GM19328 (cell line): ENCODE data around the gene TMEM117.
A peak's percentile ranks its signal among the peaks of the same experiment; 100 is the strongest.

Experiments used
- ATAC-seq: cut with Tn5 transposase; IDR thresholded peaks from one replicate; pipeline ENCODE4 v1.9.1; 2021; ENCODE audit warnings: mild to moderate bottlenecking, moderate library complexity; ENCODE audit not compliant: unreplicated experiment

Gene TMEM117

DNA sequence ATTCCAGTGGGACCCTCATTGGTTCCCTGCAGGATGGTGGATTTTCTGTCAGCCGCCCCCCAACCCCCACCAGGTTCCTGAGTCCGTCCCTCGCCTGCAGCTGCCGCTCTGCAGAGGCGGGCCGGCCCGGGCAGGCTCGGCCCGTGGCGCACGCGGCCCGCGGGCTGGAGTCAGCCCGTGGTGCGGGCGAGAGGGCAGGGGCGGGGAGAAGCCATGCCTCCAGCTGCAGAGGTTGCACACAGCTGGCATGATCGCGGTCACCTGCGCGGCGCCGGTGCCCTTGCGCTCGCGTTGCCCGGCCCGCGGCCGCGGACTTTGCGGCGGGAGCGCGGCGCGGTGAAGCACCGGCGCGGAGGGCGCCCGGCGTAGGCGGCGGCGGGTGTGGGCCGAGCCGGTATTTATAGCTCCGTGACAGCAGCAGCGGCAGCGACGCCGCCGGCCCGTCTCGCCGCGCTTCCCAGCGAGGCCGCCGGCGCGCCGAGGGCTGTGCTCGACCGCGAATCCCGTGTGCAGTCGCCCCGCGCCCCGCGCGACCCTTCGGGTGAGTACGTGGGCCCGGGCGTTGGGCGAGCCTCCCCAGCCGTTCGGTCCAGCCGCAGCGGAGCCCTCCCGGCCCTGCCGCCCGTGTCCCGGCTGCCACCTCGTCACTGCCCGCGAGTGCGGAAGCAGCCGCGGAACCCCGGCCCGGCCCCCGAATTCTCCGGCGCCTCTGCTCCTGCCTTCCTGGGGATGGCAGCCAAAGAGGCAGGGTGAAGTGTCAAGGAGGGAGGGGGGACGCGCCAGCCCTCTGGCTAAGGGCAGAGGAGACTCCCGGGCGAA is at the start of gene TMEM117:
Gene TMEM117 (plus strand): TSS at position 426 of the 819 bp plus-strand sequence.
- peak; percentile 71 for ATAC-seq

GRCh38 chr12:43786899-43787693 is 48.8 kb upstream of the TMEM117 start:
- no peak for ATAC-seq

DNA sequence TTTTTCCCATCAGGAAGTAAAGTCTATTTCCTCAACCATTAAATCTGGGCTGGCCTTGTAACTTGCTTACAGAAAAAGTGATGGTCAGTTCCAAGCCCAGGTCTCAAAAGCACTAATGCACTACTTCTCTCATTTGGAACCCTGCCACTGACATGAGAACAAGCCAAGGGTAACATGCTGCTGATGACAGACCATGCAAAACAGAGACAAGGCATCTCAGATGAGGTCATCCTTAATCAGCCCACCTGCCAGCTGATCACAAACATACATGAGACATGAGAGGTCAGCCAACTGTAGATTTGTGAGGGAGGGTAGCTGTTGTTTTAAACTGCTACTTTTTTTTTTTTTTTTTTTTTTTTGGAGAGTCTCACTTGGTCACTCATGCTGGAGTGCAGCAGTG is 45.9 kb upstream of the TMEM117 start:
- ATAC-seq: no peak

GRCh38 chr12:43795716-43796280 is 40.1 kb upstream of the TMEM117 start:
- ATAC-seq: no peak

DNA sequence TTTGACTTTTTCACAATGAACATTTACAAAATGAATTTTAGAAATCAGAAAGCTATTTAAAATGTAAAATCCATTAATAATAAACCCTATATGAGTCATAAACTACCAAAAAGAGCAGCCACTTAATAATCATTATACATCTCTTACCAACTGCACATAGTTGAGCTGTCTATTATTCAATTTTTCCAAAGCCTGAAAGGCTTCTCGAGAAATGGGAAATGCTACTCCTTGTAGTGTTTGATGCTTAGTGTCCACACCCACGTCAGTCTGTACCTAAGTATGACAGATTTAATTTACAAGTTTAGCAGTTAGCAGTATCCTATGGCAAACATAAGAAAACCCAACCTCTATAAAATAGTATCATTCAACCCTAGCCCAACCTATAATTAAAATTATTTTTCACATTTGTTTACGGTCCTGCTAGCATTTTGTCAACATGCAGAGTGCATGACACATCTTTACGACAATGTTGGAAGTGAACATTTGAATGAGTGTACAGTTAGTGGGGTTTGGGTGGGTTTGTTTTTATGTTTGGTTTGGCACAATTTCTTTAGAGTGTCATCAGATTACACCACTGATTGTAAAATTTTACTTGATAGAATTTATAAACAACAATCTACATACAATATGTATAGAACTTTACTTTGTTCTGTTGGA is 38.2 kb upstream of the TMEM117 start:
- no peak for ATAC-seq

GRCh38 chr12:43805149-43805859 is 30.6 kb upstream of the TMEM117 start:
- ATAC-seq: no peak

DNA sequence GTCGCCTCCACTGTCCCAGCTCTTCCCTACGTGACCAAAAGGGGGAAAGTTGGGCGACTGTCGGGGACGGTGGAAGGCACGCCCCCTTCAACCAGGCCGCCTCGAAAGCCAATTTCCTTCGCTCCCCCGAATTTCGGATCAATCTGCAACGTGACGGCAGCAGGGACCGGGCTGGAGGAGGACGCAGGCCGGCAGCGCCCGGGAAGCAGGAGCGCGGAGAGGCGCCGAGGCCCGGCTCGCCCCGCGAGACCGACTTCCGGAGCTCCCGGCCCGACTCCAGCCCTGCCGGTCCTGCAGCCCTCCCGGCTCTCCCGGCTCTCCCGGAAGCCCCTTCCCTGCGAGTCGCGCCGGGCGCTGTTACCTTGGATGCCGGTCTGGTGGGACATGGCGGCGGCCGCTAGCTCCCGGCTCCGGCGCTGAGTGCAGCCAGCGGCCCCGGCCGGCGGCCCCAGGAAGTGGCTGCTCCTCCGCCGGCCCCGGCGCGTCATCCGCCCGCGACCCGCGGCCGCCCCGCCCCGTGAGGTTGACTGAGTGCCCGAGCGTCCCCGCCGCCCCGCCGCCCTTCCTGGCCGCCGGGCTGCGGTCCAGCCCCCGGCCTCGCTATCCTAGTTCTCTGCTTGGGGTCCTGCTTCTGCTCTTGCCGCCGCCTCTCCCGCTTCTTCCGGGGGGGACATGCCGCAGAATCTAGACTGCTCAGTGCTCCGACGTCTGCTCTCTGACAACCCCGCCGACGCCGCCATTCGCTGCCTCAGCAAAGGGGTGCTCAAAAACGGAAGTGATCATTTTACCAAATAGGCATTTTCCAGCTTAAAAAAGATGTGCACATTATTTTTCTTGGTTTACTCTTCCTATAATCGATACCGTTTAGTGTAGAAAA is 29.8 kb upstream of the TMEM117 start, which contains the start of gene TWF1:
Gene TWF1 (minus strand): TSS at position 458 of the 877 bp plus-strand sequence. CDS start 72 bp downstream, at position 386.
- peak; percentile 95 for ATAC-seq

- no peak for ATAC-seq
Observed at GRCh38 chr12:43806737-43807072, 29.2 kb upstream of the TMEM117 start.

DNA sequence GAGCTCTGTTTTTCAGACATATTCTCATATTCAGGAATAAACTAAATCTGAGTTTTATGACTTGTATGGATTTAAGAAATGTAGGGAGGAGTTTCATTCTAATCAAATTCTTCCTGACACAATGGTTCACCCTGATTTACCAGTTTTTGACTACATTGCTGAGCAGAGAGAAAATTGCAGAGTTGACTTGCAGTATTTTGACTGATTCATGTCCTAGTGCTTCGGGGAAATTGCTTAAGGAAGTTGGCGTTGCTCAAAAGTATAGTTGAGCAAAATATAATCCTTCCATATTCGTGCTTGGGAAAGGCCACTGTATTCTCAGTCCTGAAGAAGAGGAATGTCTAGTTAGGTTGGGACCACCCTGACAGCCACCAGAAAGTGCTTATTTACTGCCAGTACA is 28.5 kb upstream of the TMEM117 start:
- no peak for ATAC-seq

DNA sequence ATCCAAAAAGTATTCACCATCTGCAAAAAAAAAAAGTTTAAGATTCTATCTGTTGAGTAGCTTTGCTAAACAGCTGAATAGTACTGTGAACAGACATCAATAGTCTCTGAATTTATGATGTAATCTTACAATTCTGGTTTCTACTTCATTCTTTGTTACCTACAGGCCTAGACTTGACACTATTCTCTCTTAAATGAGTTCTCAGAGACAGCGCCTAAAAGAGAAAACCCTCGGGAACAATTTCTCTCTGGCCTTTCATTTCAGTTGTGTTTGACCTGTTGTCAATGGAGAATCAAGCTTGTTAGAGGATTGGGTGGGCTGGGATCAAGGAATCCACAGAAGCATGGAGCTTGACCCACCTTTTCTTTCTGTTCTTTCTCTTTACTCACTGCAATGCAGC is 23.8 kb upstream of the TMEM117 start:
- ATAC-seq: no peak

DNA sequence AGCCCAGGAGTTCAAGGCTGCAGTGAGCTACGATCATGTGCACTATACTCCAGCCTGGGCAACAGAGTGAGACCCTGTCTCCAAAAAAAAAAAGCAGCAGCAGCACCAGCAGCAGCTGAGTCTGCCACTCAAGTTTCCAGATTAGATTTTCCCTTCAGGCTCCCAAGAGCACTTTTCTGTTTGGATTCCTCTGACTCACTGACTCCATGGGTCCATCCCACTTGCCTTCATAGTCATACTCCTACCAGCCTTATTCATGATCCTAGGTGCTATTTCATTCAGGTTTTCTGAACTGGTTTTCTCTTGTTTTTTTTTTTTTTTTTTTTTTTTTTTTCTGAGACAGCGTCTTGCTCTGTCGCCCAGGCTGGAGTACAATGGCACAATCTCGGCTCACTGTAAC is 23.0 kb upstream of the TMEM117 start:
- no peak for ATAC-seq

- ATAC-seq: no peak
Observed at GRCh38 chr12:43815416-43815815, 20.5 kb upstream of the TMEM117 start.

GRCh38 chr12:43816168-43816567 is 19.7 kb upstream of the TMEM117 start:
- no peak for ATAC-seq

- no peak for ATAC-seq
Observed at GRCh38 chr12:43824207-43824775, 11.6 kb upstream of the TMEM117 start.

- no peak for ATAC-seq
Observed at GRCh38 chr12:43826681-43827080, 9.2 kb upstream of the TMEM117 start.

DNA sequence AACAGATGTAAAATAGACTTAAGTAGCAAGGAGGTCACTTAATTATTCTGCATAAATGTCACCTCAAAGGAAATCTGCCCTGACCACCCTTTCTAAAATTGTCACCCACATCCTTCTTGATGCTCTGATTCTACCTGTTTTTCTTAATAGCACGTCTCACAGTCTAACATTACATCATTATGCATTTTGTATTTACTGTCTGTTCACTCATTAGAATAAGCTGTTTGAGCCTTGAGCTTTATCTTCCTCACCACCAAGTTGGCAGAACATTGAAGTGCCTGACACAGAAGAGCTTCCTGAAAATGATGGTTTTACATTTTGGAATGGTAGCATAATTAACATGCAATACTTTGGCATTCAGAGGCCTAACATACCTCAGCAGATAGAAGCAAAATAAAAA is 8.8 kb upstream of the TMEM117 start:
- ATAC-seq: no peak

DNA sequence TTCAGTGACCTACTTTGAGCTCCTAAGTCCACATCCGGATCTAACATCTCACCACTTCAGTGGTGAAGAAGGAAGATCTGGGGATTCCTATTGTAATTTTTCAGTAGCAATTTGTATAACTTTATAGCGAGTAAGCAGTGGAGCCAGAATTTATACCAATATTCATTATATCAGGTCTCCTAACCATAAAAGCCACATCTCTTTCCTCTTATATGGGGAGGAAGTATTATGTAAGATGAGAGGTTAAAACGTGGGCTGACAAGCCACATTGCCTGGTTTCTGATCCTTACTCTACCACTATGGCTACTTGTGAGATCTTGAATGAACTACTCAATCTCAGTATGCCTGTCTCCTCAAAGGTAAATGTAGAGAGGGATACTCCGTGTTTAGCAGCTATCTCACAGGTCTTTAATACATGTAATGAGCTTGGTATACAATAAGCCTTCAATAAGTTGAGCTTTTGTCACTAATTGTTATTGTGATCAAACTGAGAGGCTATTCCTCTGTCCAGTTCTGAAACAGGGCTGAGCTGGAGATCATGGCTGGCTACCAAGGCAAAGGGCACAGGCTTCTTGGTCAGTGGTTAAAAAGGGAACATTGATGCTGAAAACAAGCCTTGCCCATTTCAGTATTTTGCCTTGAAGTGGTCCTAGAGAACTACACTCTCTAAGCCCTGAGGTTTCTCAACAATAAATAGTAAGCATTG is 3.3 kb upstream of the TMEM117 start:
- ATAC-seq: no peak

DNA sequence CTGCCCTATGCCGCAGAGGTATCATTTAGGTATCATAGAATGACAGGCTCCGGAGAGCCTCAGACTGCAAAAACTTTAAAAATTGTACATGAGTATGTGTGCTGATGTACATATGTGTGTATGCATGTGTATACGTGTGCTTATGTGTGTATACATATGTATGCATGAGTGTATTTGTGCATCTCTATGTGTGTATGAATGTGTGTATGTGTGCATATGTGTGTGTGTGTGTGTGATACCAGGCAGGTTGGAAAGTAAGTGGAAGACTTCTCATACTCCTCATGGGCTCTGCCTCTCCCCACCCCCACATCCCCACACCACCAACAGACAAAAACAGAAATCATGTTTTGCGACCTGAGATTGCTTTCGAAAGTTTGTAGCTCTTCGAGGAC is 621 bp upstream of the TMEM117 start:
- peak; percentile 10 for ATAC-seq
